Prostate gland (tissue), 2 donors: ENCODE results near the gene TAS2R41.

Experiments
- POLR2A ChIP-seq: fragments of 450-650 bp; IDR thresholded peaks from one replicate; pipeline ENCODE4 v1.6.1; 2016; ENCODE audit warnings: antibody characterized with exemption, mild to moderate bottlenecking
- TF ChIP-seq, protein P1 (sequence below), 4 experiments: fragments of 200-600 bp in 2 of 4; fragments of 450-650 bp in 2 of 4; sonication (generic) in 2 of 4; IDR thresholded peaks; 1 replicate in 3 of 4; 2 replicates in 1 of 4; pipeline ENCODE4 v1.5.1; 2016 to 2019; ENCODE audit warnings: antibody characterized with exemption in 4 of 4, mild to moderate bottlenecking in 2 of 4, moderate library complexity in 2 of 4

DNA sequence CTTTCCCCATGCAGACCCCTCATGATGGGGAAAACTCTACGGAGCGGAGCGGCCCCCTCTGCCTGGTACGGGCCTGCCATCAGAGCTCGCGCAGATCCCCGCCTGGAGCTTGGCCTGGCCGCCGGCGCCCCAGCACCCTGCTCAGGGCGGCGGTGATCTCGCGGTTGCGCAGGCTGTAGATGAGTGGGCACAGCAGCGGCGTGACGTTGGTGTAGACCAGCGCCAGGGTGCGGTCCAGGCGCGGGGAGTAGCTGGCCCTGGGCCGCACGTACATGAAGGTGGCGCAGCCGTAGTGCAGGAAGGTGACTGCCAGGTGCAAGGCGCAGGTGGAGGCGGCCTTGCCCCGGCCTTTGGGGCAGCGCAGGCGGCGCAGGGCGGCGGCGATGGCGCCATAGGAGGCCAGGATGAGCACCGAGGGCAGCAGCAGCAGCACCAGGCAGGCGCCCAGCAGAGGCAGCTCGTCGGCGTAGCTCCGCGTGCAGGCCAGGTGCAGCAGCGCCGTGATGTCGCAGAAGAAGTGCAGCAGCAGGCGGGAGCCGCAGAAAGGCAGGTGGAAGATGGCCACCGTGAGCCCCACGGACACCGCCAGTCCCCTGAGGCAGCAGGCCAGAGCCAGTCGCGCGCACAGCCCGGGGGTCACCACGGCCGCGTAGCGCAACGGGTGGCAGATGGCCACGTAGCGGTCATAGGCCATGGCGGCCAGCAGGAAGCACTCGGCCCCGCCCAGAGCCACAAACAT lies 33.4 kb downstream of the TAS2R41 start:
- TF ChIP-seq, protein P1, sequence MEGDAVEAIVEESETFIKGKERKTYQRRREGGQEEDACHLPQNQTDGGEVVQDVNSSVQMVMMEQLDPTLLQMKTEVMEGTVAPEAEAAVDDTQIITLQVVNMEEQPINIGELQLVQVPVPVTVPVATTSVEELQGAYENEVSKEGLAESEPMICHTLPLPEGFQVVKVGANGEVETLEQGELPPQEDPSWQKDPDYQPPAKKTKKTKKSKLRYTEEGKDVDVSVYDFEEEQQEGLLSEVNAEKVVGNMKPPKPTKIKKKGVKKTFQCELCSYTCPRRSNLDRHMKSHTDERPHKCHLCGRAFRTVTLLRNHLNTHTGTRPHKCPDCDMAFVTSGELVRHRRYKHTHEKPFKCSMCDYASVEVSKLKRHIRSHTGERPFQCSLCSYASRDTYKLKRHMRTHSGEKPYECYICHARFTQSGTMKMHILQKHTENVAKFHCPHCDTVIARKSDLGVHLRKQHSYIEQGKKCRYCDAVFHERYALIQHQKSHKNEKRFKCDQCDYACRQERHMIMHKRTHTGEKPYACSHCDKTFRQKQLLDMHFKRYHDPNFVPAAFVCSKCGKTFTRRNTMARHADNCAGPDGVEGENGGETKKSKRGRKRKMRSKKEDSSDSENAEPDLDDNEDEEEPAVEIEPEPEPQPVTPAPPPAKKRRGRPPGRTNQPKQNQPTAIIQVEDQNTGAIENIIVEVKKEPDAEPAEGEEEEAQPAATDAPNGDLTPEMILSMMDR (IDR thresholded peaks at IDR 0.05): no peak
- no peak for TF ChIP-seq POLR2A
